GM04503 (cell line): ENCODE data around the gene CEMP1.
"Not testable (repeated sequence)": the region's sequence is repeated elsewhere in the genome, so short reads cannot be mapped to it uniquely, and the experiment has no call there.

Experiments used
- DNase-seq: peaks from one replicate; pipeline ENCODE4 v3.0.0-alpha.2; 2012; ENCODE audit warnings: low read depth

CEMP1 gene

DNA sequence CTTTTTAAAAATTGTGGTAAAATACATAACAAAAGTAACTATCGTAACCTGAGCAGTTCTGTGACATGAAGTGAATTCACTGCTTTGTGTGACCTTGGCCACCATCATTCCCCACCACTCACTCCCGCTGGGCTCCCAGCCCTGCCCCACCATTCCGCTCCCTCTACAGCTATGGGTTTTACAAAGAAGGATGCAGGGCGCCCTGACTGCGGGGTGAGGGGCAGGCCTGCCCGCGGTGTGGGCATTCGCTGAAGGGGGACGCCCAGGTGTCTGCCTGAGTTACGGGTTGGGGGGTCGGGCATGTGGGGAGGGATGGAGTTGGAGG lies at the start of gene CEMP1:
TSS of gene CEMP1 (minus strand) at position 38 of the 325 bp plus-strand sequence. CDS start 335 bp downstream, outside the sequence.
- DNase-seq: no peak

DNA sequence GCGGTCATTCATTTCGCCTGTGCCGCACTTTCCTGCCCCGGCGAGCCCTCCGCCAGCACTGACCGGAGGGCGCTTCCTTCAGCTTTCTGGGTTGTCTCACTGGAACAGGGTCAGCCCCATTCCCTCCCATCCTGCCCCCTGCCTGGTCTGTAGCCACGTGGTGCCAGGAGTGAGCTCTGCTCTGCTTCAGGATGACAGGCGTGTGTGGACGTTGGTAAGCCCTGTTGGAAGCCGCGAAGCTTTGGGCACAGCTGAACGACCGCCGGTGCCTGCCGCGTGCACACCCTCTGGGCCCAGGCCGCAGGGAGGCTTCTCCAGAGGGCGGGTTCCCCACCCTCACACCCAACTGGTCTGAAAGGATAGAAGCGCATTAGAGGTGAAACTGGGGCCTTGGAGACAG lies 49.6 kb upstream of the CEMP1 start:
- not testable (repeated sequence) for DNase-seq

DNA sequence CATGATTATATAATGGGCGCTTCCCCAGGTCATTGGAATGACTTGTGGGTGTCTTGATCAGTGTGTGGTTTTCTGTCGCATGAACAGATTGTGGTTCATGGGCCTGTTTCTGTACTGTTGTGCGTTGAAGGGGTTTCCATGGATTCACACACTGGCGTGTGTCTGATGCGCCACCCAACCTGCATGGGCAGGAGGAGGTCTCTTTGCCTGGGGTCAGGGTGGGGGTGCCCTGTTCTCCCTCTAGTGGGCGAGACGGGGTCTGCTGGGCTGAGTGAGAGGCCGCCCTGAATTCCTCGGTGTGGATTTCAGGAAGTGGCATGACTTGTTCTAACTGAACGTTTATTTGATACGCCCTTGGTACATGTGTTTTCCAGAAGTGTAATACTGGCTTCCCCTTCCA lies 48.9 kb upstream of the CEMP1 start:
- DNase-seq: not testable (repeated sequence)

DNA sequence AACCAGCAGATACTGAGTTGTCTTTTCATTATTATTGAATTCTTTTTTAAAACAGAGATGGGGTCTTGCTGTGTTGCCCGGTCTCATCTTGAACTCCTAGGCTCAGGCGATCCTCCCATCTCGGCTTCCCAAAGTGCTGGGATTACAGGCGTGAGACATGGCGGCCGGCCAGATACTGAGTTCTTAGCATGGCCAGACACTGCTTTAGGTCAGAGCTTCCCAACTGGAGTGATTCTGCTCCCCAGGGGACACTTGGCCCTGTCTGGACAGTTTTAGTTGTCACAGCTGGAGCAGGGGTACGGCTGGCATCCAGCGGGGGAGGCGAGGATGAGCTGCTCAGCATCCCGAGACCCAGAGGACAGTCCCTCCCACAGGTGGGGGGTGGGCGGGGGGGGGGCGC lies 47.7 kb upstream of the CEMP1 start:
- DNase-seq: not testable (repeated sequence)

DNA sequence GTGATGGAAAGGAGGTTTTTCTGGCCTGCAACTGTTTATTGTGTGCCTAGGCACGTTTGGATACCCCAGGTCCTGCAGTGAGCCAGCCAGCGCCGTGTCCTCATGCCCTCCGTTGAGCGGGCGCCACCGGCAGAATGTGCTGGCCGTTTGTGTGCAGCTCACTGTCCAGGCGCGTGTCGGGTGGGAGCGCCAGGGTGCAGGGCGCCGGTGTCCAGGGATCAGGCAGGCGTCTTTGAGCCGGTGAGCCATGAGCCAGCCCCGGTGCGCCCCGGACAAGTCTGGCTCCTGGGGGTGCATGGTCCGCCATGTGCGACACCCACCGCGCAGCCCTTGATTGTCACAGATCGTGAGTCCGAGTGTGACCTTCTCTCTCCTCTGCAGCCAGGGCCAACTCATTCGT lies 45.8 kb upstream of the CEMP1 start:
- not testable (repeated sequence) for DNase-seq

DNA sequence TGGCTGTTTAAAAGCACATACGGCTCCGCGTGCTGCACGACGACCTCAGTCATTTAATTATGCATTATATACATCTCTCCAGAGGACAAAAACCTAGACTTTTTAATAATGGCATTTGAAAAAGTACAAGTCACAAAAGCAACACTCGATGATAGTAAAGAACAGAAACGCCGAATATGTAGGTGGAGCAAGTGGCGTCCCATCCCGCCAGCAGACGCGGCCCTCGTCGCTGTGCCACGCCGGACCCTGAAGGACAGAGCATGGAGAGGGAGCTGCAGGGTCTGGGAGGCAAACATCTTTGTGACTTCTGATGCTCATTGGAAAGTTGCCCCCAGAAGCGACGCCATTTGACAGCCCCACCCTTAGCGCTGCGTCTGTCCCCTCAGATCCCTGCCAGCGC lies 44.6 kb upstream of the CEMP1 start:
- DNase-seq: not testable (repeated sequence)

DNA sequence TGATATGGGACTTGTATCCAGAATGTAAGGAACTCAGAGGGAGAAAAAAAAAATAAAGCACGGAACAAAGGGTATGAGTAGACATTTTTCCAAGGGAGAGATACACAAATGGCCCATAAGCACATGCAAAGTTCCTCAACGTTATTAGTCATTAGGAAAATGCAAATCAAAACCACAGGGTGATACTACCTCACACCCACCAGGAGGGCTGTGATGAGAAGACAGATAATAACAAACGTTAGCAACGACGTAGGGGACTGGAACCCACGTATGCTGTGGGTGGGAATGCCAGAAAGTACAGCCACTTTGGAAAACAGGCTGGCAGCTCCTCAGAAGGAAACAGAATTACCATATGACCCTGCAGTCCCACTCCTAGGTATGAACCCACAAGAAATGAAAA lies 41.5 kb upstream of the CEMP1 start:
- not testable (repeated sequence) for DNase-seq

DNA sequence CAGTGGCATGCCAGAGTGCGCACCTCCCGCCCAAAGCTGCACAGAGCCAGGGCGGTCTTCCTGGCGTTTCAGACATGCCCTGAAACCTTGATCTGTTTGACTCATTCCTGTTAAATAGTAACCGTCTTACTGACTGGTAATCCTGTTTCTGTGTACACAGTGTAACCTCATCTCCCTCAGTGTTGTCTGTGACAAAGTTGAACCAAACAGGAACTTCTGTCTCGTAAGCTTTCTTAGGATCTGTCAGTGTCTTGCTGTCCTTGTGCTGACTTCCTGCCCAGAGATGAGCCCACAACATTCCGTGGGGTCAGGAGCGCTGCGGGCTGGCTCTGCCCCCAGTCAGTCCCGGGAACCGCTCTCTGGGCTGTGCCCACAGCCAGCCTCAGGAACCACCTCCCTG lies 37.4 kb upstream of the CEMP1 start:
- DNase-seq: not testable (repeated sequence)

- not testable (repeated sequence) for DNase-seq
These were observed 36.3 kb upstream of the CEMP1 start for GRCh38 chr16:2567506-2567905.

- DNase-seq: not testable (repeated sequence)
These were observed 29.6 kb upstream of the CEMP1 start for GRCh38 chr16:2560798-2561133.

GRCh38 chr16:2560131-2560797 lies 29.1 kb upstream of the CEMP1 start:
- not testable (repeated sequence) for DNase-seq

GRCh38 chr16:2557150-2557549 lies 25.9 kb upstream of the CEMP1 start:
- not testable (repeated sequence) for DNase-seq

GRCh38 chr16:2554709-2555425 lies 23.7 kb upstream of the CEMP1 start:
- DNase-seq: not testable (repeated sequence)

GRCh38 chr16:2551420-2551889 lies 20.2 kb upstream of the CEMP1 start:
- DNase-seq: not testable (repeated sequence)

DNA sequence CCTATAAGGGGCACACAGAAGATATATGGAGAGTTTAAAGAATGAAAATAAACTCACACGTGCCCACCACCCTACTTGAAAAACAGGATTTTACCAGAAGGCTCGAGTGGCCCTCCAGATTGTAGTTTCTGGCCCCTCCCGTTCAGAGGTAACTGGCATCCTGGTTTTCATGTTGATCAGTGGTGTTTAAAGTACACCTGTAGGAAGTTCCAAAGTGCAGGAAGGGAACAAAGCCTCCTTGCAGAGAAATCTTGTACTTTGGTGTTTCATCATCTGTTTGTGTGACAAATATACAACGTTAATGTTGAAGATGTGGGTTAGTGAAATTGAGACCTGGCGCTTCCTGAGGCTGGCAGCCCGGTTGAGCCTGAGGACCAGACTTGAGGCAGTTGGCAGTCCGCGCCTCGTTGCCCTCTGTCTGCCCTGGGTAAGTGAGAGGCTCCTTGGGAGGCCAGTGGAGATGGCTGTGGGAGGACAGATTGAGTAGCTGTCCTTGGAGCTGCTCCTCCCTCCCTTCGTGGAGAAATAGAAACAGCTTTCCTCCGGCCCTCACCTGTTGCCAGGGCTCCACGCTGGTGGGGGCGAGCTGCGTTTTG lies 19.2 kb upstream of the CEMP1 start:
- not testable (repeated sequence) for DNase-seq

DNA sequence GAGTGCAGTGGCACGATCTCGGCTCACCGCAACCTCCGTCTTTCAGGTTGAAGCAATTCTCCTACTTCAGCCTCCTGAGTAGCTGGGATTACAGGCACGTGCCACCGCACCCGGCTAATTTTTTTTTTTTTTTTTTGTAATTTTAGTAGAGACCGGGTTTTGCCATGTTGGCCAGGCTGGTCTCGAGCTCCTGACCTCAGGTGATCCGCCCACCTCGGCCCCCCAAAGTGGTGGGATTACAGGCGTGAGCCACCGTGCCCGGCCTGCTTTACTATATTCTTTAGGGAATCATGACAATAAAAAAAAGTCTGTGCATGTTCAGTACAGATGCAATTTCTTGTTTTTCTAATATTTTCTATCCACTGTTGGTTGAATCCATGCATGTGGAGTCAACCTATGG lies 12.6 kb upstream of the CEMP1 start:
- DNase-seq: not testable (repeated sequence)

DNA sequence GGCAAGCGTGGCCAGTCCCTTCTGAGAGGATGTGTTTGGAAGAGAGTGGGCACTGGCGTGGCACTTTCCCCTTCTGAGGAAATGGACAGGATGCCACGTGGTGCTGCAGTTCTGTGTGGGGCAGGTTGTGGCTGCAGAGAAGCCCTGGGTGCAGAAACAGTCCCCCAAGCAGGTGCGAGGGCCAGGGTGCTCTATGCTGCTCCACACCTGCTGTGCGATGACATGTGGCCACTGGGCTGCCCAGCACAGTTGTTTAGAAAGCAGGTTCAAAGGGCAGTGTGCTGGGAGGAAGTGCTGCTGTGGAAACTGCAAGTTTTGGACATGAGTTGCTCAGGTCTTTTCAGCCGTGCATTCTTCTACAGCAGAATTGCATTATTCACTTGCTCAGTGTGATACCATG lies 10.2 kb upstream of the CEMP1 start:
- not testable (repeated sequence) for DNase-seq

- not testable (repeated sequence) for DNase-seq
These were observed 9.7 kb upstream of the CEMP1 start for GRCh38 chr16:2540912-2541311.

- not testable (repeated sequence) for DNase-seq
These were observed 8.7 kb upstream of the CEMP1 start for GRCh38 chr16:2539845-2540458.

- not testable (repeated sequence) for DNase-seq
These were observed 8.1 kb upstream of the CEMP1 start for GRCh38 chr16:2539192-2539844.

- peak; percentile 64 for DNase-seq
These were observed 6.5 kb upstream of the CEMP1 start, which contains the start of gene PDPK1 for GRCh38 chr16:2537451-2538379. Gene PDPK1, plus strand, starts transcription at chr16:2538021. Its CDS starts 92 bp downstream, at chr16:2538113.
